HL-60 (cell line): ENCODE measurements around the gene MISP3.

Experiments used
- GABPA ChIP-seq: IDR thresholded peaks from 2 replicates; pipeline ENCODE4 v1.6.1; 2012; ENCODE audit warnings: low read depth
- TF ChIP-seq, protein P1 (sequence below): IDR thresholded peaks from 2 replicates; pipeline ENCODE4 v1.6.1; 2012; ENCODE audit warnings: low read depth; ENCODE audit not compliant: insufficient replicate concordance
- TF ChIP-seq, protein P2 (sequence below): IDR thresholded peaks from one replicate; pipeline ENCODE4 v1.5.1; 2011; ENCODE audit warnings: low read length, control low read depth, inconsistent platforms; ENCODE audit not compliant: insufficient read depth

DNA sequence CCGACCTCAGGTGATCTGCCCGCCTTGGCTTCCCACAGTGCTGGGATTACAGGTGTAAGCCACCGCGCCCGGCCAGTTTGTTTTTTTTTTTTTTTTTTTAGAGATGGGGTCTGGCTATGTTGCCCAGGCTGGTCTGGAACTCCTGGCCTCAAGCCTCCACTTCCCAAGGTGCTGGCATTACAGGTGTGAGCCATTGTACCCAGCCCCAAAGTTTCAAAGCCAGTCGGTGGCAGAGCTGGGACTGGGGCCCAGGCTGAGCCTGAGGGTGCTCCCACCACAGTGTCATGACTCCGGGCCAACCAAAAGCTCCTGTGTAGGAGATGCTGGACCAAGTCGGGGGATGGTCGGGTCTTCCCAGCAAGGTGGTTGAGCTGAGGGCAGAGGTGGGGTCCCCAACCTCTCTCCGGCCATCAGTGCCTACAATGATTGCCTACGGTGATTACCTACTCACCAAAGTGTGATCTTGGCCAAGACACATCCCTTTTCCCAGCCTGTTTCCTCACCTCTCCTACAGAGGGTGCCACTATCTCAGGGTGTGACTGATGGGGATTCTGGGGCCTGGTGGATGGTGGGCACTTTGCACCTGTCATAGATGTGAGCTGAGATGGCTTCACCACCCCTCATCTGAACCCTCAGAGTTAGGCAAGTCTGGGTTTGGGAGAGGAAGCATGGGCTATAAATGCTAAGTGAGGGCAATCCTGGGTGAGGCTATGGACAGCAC lies 23.8 kb downstream of the MISP3 start:
- TF ChIP-seq, protein P1, sequence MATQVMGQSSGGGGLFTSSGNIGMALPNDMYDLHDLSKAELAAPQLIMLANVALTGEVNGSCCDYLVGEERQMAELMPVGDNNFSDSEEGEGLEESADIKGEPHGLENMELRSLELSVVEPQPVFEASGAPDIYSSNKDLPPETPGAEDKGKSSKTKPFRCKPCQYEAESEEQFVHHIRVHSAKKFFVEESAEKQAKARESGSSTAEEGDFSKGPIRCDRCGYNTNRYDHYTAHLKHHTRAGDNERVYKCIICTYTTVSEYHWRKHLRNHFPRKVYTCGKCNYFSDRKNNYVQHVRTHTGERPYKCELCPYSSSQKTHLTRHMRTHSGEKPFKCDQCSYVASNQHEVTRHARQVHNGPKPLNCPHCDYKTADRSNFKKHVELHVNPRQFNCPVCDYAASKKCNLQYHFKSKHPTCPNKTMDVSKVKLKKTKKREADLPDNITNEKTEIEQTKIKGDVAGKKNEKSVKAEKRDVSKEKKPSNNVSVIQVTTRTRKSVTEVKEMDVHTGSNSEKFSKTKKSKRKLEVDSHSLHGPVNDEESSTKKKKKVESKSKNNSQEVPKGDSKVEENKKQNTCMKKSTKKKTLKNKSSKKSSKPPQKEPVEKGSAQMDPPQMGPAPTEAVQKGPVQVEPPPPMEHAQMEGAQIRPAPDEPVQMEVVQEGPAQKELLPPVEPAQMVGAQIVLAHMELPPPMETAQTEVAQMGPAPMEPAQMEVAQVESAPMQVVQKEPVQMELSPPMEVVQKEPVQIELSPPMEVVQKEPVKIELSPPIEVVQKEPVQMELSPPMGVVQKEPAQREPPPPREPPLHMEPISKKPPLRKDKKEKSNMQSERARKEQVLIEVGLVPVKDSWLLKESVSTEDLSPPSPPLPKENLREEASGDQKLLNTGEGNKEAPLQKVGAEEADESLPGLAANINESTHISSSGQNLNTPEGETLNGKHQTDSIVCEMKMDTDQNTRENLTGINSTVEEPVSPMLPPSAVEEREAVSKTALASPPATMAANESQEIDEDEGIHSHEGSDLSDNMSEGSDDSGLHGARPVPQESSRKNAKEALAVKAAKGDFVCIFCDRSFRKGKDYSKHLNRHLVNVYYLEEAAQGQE = no peak
- TF ChIP-seq, protein P2, sequence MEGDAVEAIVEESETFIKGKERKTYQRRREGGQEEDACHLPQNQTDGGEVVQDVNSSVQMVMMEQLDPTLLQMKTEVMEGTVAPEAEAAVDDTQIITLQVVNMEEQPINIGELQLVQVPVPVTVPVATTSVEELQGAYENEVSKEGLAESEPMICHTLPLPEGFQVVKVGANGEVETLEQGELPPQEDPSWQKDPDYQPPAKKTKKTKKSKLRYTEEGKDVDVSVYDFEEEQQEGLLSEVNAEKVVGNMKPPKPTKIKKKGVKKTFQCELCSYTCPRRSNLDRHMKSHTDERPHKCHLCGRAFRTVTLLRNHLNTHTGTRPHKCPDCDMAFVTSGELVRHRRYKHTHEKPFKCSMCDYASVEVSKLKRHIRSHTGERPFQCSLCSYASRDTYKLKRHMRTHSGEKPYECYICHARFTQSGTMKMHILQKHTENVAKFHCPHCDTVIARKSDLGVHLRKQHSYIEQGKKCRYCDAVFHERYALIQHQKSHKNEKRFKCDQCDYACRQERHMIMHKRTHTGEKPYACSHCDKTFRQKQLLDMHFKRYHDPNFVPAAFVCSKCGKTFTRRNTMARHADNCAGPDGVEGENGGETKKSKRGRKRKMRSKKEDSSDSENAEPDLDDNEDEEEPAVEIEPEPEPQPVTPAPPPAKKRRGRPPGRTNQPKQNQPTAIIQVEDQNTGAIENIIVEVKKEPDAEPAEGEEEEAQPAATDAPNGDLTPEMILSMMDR = no peak
- TF ChIP-seq GABPA = no peak
